SK-N-SH (cell line): ENCODE results near the gene CASZ1.

Experiments used
- EP300 ChIP-seq, 2 experiments: IDR thresholded peaks; 2 replicates each; pipeline versions ENCODE4 v1.4.0 to v1.6.1; 2012; ENCODE audit warnings: borderline replicate concordance in 1 of 2, low read depth in 1 of 2, low read length in 1 of 2
- EZH2phosphoT487 ChIP-seq: fragments of 200-600 bp; sonication (generic); IDR thresholded peaks from 2 replicates; pipeline ENCODE4 v1.6.1; 2017; ENCODE audit warnings: low read depth, mixed run types, mild to moderate bottlenecking, antibody characterized with exemption, moderate library complexity, borderline replicate concordance
- GABPA ChIP-seq: IDR thresholded peaks from 2 replicates; pipeline ENCODE4 v1.4.0; 2012; ENCODE audit warnings: low read depth, mild to moderate bottlenecking
- JUND ChIP-seq: IDR thresholded peaks from 2 replicates; pipeline ENCODE4 v1.4.0; 2012
- MEF2A ChIP-seq: IDR thresholded peaks from 2 replicates; pipeline ENCODE4 v1.4.0; 2012; ENCODE audit warnings: low read depth, borderline replicate concordance
- POLR2AphosphoS5 ChIP-seq: IDR thresholded peaks from 2 replicates; pipeline ENCODE4 v1.6.1; 2012; ENCODE audit warnings: low read depth, low read length
- TAF1 ChIP-seq: IDR thresholded peaks from 2 replicates; pipeline ENCODE4 v1.6.1; 2012; ENCODE audit warnings: low read depth, mild to moderate bottlenecking, low read length, moderate library complexity, borderline replicate concordance
- TF ChIP-seq, protein P1 (sequence below): fragments of 200-600 bp; sonication (generic); IDR thresholded peaks from 2 replicates; pipeline ENCODE4 v1.6.1; 2017; ENCODE audit warnings: antibody characterized with exemption, mild to moderate bottlenecking, moderate library complexity
- TF ChIP-seq, protein P2 (sequence below): IDR thresholded peaks from 2 replicates; pipeline ENCODE4; 2012
- TF ChIP-seq, protein P3 (sequence below): IDR thresholded peaks from 2 replicates; pipeline ENCODE4 v1.4.0; 2012; ENCODE audit warnings: low read depth
- TF ChIP-seq, protein P4 (sequence below): fragments of 150-350 bp; IDR thresholded peaks from 2 replicates; pipeline ENCODE4 v1.6.1; 2017; ENCODE audit warnings: antibody characterized with exemption, low read length, low read depth, borderline replicate concordance

DNA sequence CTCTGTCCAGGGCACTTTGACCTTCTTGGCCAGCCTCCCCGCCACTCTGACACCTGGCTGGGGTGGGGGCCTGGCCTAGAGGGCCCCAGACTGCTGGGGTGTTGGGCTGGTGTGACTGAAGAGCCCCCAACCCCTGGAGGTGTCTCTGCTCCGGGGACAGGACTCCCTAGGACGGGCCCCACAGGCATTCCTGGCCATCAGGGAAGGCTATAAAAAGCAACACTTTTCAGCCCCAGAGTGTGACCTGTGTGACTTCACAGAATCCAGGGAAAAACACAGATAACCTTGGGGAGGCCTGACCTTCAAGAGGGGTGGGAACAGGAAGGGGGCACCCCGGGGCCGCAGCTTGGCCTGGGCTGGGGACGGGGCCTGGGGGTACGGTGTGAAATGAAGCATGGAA lies 24.0 kb upstream of the CASZ1 start:
- TF ChIP-seq JUND (no peak), POLR2AphosphoS5 (no peak), EZH2phosphoT487 (no peak), TAF1 (no peak), EP300 (IDR thresholded peaks at IDR 0.05; ENCODE audit: borderline replicate concordance in 1 of 2, low read depth in 1 of 2, low read length in 1 of 2) (no peak), MEF2A (no peak), GABPA (no peak)
- TF ChIP-seq, protein P1, sequence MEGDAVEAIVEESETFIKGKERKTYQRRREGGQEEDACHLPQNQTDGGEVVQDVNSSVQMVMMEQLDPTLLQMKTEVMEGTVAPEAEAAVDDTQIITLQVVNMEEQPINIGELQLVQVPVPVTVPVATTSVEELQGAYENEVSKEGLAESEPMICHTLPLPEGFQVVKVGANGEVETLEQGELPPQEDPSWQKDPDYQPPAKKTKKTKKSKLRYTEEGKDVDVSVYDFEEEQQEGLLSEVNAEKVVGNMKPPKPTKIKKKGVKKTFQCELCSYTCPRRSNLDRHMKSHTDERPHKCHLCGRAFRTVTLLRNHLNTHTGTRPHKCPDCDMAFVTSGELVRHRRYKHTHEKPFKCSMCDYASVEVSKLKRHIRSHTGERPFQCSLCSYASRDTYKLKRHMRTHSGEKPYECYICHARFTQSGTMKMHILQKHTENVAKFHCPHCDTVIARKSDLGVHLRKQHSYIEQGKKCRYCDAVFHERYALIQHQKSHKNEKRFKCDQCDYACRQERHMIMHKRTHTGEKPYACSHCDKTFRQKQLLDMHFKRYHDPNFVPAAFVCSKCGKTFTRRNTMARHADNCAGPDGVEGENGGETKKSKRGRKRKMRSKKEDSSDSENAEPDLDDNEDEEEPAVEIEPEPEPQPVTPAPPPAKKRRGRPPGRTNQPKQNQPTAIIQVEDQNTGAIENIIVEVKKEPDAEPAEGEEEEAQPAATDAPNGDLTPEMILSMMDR = no peak
- TF ChIP-seq, protein P2, sequence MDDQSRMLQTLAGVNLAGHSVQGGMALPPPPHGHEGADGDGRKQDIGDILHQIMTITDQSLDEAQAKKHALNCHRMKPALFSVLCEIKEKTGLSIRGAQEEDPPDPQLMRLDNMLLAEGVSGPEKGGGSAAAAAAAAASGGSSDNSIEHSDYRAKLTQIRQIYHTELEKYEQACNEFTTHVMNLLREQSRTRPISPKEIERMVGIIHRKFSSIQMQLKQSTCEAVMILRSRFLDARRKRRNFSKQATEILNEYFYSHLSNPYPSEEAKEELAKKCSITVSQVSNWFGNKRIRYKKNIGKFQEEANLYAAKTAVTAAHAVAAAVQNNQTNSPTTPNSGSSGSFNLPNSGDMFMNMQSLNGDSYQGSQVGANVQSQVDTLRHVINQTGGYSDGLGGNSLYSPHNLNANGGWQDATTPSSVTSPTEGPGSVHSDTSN = no peak
- TF ChIP-seq, protein P3, sequence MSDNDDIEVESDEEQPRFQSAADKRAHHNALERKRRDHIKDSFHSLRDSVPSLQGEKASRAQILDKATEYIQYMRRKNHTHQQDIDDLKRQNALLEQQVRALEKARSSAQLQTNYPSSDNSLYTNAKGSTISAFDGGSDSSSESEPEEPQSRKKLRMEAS = no peak
- TF ChIP-seq, protein P4, sequence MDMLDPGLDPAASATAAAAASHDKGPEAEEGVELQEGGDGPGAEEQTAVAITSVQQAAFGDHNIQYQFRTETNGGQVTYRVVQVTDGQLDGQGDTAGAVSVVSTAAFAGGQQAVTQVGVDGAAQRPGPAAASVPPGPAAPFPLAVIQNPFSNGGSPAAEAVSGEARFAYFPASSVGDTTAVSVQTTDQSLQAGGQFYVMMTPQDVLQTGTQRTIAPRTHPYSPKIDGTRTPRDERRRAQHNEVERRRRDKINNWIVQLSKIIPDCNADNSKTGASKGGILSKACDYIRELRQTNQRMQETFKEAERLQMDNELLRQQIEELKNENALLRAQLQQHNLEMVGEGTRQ = no peak
